GM23338 (cell line): ENCODE results near the gene CLDN2. TPM values are rescaled to one million over a fixed set of nuclear protein-coding genes. Genes with fewer than 3 reads are reported as not detected.

ENCODE experiments used
- ATAC-seq: fragments of 200-7000 bp; cut with Tn5 transposase; 3 replicates; pipeline ENCODE4 v1.9.1; 2020
- DNase-seq: peaks from one replicate; pipeline ENCODE4 v3.0.0-alpha.2; 2015; ENCODE audit warnings: low spot score
- H2AFZ ChIP-seq: fragments of 200-600 bp; sonication (generic); 2 replicates; pipeline ENCODE4 v1.8.0; 2016; ENCODE audit warnings: antibody characterized with exemption, mild to moderate bottlenecking, moderate library complexity
- H3F3A ChIP-seq: fragments of 200-600 bp; sonication (generic); replicated peaks from 2 replicates; pipeline ENCODE4 v1.8.0; 2017; ENCODE audit warnings: antibody characterized with exemption, mixed run types, low read depth
- H3K27ac ChIP-seq: fragments of 200-600 bp; sonication (generic); 2 replicates; pipeline ENCODE4 v1.6.1; 2016; ENCODE audit warnings: low read depth
- H3K27me3 ChIP-seq: fragments of 200-600 bp; sonication (generic); 2 replicates; pipeline ENCODE4 v1.8.0; 2016; ENCODE audit warnings: mild to moderate bottlenecking, mixed run types, moderate library complexity; ENCODE audit not compliant: insufficient read depth
- H3K36me3 ChIP-seq: fragments of 200-600 bp; sonication (generic); 2 replicates; pipeline ENCODE4 v1.8.0; 2016; ENCODE audit warnings: mild to moderate bottlenecking; ENCODE audit not compliant: insufficient read depth
- H3K4me1 ChIP-seq: fragments of 200-600 bp; sonication (generic); 2 replicates; pipeline ENCODE4 v1.8.0; 2016; ENCODE audit warnings: mild to moderate bottlenecking, moderate library complexity; ENCODE audit not compliant: insufficient read depth
- H3K4me2 ChIP-seq: fragments of 200-600 bp; sonication (generic); 2 replicates; pipeline ENCODE4 v1.7.1; 2017; ENCODE audit warnings: mixed run types
- H3K4me3 ChIP-seq: fragments of 200-600 bp; sonication (generic); 2 replicates; pipeline ENCODE4 v1.6.1; 2016; ENCODE audit warnings: mixed run types
- H3K79me2 ChIP-seq: fragments of 200-600 bp; sonication (generic); replicated peaks from 2 replicates; pipeline ENCODE4 v1.8.0; 2017; ENCODE audit warnings: mild to moderate bottlenecking; ENCODE audit not compliant: insufficient read depth
- H3K9me2 ChIP-seq: fragments of 200-600 bp; sonication (generic); 2 replicates; pipeline ENCODE4 v1.8.0; 2017; ENCODE audit not compliant: insufficient read depth
- H4K20me1 ChIP-seq: fragments of 200-600 bp; sonication (generic); replicated peaks from 2 replicates; pipeline ENCODE4 v1.8.0; 2017; ENCODE audit warnings: mild to moderate bottlenecking; ENCODE audit not compliant: insufficient read depth
- H3K27ac Mint-ChIP-seq: 2 replicates; pipeline ENCODE4 v1.8.0; 2020; ENCODE audit warnings: inconsistent platforms, mild to moderate bottlenecking, moderate library complexity, mixed read lengths
- H3K27me3 Mint-ChIP-seq: 3 replicates; pipeline ENCODE4 v1.8.0; 2022; ENCODE audit warnings: low read depth, mild to moderate bottlenecking, moderate library complexity, mixed read lengths, inconsistent platforms; ENCODE audit not compliant: insufficient read depth, poor library complexity
- H3K36me3 Mint-ChIP-seq: 3 replicates; pipeline ENCODE4 v1.8.0; 2021; ENCODE audit warnings: low read depth, mild to moderate bottlenecking, inconsistent platforms, moderate library complexity, mixed read lengths
- H3K4me1 Mint-ChIP-seq: 3 replicates; pipeline ENCODE4 v1.8.0; 2020; ENCODE audit warnings: mild to moderate bottlenecking, inconsistent platforms, mixed read lengths
- H3K4me3 Mint-ChIP-seq: 3 replicates; pipeline ENCODE4 v1.8.0; 2021; ENCODE audit warnings: moderate library complexity, mild to moderate bottlenecking, inconsistent platforms, mixed read lengths
- H3K9me3 Mint-ChIP-seq: 3 replicates; pipeline ENCODE4 v1.8.0; 2020; ENCODE audit warnings: moderate library complexity, mild to moderate bottlenecking, inconsistent platforms, mixed read lengths
- CREB1 ChIP-seq: fragments of 250-450 bp; sonication (Bioruptor Pico); IDR thresholded peaks from 2 replicates; pipeline ENCODE4 v1.5.0; 2020; ENCODE audit warnings: low read depth, mild to moderate bottlenecking, moderate library complexity
- EZH2 ChIP-seq: fragments of 200-600 bp; sonication (generic); IDR thresholded peaks from one replicate; pipeline ENCODE4 v1.8.0; 2017; ENCODE audit warnings: antibody characterized with exemption, mild to moderate bottlenecking, low read depth; ENCODE audit not compliant: unreplicated experiment
- EZH2phosphoT487 ChIP-seq: fragments of 200-600 bp; sonication (generic); IDR thresholded peaks from one replicate; pipeline ENCODE4 v1.8.1; 2018; ENCODE audit warnings: antibody characterized with exemption; ENCODE audit not compliant: unreplicated experiment
- JUNB ChIP-seq: IDR thresholded peaks from one replicate; pipeline ENCODE4 v1.6.1; 2016; ENCODE audit warnings: antibody characterized with exemption; ENCODE audit not compliant: unreplicated experiment
- NANOG ChIP-seq: IDR thresholded peaks from 2 replicates; pipeline ENCODE4 v1.6.1; 2016; ENCODE audit warnings: antibody characterized with exemption, borderline replicate concordance
- POLR2AphosphoS5 ChIP-seq: IDR thresholded peaks from 2 replicates; pipeline ENCODE4 v1.6.1; 2016; ENCODE audit warnings: antibody characterized with exemption, low read depth
- STAT1 ChIP-seq: IDR thresholded peaks from one replicate; pipeline ENCODE4 v1.6.1; 2016; ENCODE audit warnings: antibody characterized with exemption; ENCODE audit not compliant: unreplicated experiment
- ZNF114 ChIP-seq: fragments of 250-450 bp; sonication (Bioruptor Pico); IDR thresholded peaks from 2 replicates; pipeline ENCODE4 v1.5.0; 2020; ENCODE audit warnings: mild to moderate bottlenecking, moderate library complexity
- polyA plus RNA-seq: library from polyadenylated mRNA; unstranded; fragments of >200 nt; fragmentation: Nextera tagmentation; extraction: Ambion mirVana; gene quantifications from 2 replicates; pipeline ENCODE4 v1.2.1, GENCODE V29; 2016
- total RNA-seq: library from RNA; depleted of rRNA; stranded (reverse); fragments of >200 nt; shearing (Covaris generic); gene quantifications from 2 replicates; pipeline ENCODE4 v1.2.3, GENCODE V29; 2014
- TF ChIP-seq, protein P1 (sequence below): IDR thresholded peaks from 2 replicates; pipeline ENCODE4 v1.6.1; 2016; ENCODE audit warnings: antibody characterized with exemption
- TF ChIP-seq, protein P2 (sequence below): IDR thresholded peaks from one replicate; pipeline ENCODE4 v1.6.1; 2018; ENCODE audit warnings: antibody characterized with exemption; ENCODE audit not compliant: unreplicated experiment
- TF ChIP-seq, protein P3 (sequence below), 2 experiments: fragments of 200-600 bp in 1 of 2; sonication (generic) in 1 of 2; conservative IDR thresholded peaks; 2 replicates each; pipeline versions ENCODE4 v1.5.1 to v1.6.1; 2016 to 2017; ENCODE audit warnings: antibody characterized with exemption in 2 of 2, low read depth in 2 of 2, mild to moderate bottlenecking in 2 of 2, moderate library complexity in 1 of 2
- TF ChIP-seq, protein P4 (sequence below): fragments of 250-450 bp; sonication (Bioruptor Pico); IDR thresholded peaks from 2 replicates; pipeline ENCODE4 v1.5.0; 2020; ENCODE audit warnings: mild to moderate bottlenecking, moderate library complexity

CLDN2 gene
- total and polyA plus RNA-seq, 2 experiments from 2014 or later, result not detected

DNA sequence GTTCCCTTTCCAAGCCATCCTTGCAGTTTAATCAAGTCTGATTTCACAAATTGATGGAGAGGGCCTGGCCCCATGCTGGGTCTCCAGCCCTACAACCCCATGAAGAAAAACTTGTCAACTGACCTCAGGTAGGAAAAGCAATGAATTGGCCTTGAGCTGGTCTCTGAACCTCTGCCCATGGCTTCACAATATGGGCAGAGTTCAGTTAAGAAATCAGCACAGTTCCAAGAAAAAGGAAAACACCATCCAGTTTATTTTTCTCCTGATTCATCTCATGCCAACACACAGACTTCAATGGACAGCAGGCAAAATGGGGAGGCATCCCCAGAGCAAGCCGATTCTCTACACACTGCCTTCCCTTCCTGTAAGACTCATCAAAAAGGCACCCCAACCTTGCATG is 20.4 kb upstream of the CLDN2 start (continued):
- TF ChIP-seq, protein P1, sequence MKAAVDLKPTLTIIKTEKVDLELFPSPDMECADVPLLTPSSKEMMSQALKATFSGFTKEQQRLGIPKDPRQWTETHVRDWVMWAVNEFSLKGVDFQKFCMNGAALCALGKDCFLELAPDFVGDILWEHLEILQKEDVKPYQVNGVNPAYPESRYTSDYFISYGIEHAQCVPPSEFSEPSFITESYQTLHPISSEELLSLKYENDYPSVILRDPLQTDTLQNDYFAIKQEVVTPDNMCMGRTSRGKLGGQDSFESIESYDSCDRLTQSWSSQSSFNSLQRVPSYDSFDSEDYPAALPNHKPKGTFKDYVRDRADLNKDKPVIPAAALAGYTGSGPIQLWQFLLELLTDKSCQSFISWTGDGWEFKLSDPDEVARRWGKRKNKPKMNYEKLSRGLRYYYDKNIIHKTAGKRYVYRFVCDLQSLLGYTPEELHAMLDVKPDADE, result no peak
- no peak for TF ChIP-seq ZNF114

DNA sequence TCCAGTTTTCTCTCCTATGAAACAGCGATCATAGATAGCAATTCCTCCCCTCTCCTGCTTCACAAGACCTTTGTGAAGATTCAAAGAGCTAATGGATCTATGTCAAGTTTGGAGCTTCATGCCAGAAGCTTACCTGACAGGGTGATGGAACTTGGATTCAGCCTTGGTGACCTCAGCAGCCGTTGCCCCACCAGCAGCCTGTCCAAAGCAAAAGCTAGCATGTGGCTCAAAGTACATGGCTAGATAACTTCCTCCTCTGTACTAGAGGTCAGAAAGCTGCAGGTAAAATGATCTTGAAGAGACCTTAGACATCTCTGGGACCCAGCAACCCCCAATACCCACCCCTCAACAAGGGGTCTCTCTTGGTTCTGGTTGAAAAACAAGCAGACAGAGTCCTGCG is 18.9 kb upstream of the CLDN2 start:
- Mint-ChIP-seq H3K27ac (no peak overlapping the region), H3K4me1 (peaks cover 7% of the 10 kb centered on the region; the same call in 2 of the 3 replicates), H3K9me3 (no peaks in the 10 kb centered on the region), H3K27me3 (no peaks in the 10 kb centered on the region), H3K36me3 (no peaks in the 10 kb centered on the region), H3K4me3 (no peak overlapping the region)
- no peaks in the 10 kb centered on the region for H3K27me3 ChIP-seq
- DNase-seq (no peak), ATAC-seq (no peak)
- H2AFZ ChIP-seq, result no peak overlapping the region
- no peaks in the 10 kb centered on the region for H4K20me1 ChIP-seq
- no peaks in the 10 kb centered on the region for H3F3A ChIP-seq
- H3K9me2 ChIP-seq, result no peaks in the 10 kb centered on the region
- H3K27ac ChIP-seq, result no peak overlapping the region
- no peak overlapping the region for H3K4me3 ChIP-seq
- H3K36me3 ChIP-seq, result no peaks in the 10 kb centered on the region
- H3K4me2 ChIP-seq, result no peak overlapping the region
- H3K79me2 ChIP-seq, result no peaks in the 10 kb centered on the region
- H3K4me1 ChIP-seq, result no peaks in the 10 kb centered on the region
- TF ChIP-seq STAT1 (no peak), EZH2phosphoT487 (no peak), ZNF114 (no peak), NANOG (no peak), EZH2 (no peak), CREB1 (CRISPR knock-in tag) (no peak), POLR2AphosphoS5 (no peak), JUNB (no peak)
- TF ChIP-seq, protein P2, sequence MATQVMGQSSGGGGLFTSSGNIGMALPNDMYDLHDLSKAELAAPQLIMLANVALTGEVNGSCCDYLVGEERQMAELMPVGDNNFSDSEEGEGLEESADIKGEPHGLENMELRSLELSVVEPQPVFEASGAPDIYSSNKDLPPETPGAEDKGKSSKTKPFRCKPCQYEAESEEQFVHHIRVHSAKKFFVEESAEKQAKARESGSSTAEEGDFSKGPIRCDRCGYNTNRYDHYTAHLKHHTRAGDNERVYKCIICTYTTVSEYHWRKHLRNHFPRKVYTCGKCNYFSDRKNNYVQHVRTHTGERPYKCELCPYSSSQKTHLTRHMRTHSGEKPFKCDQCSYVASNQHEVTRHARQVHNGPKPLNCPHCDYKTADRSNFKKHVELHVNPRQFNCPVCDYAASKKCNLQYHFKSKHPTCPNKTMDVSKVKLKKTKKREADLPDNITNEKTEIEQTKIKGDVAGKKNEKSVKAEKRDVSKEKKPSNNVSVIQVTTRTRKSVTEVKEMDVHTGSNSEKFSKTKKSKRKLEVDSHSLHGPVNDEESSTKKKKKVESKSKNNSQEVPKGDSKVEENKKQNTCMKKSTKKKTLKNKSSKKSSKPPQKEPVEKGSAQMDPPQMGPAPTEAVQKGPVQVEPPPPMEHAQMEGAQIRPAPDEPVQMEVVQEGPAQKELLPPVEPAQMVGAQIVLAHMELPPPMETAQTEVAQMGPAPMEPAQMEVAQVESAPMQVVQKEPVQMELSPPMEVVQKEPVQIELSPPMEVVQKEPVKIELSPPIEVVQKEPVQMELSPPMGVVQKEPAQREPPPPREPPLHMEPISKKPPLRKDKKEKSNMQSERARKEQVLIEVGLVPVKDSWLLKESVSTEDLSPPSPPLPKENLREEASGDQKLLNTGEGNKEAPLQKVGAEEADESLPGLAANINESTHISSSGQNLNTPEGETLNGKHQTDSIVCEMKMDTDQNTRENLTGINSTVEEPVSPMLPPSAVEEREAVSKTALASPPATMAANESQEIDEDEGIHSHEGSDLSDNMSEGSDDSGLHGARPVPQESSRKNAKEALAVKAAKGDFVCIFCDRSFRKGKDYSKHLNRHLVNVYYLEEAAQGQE, result no peak
- TF ChIP-seq, protein P3, sequence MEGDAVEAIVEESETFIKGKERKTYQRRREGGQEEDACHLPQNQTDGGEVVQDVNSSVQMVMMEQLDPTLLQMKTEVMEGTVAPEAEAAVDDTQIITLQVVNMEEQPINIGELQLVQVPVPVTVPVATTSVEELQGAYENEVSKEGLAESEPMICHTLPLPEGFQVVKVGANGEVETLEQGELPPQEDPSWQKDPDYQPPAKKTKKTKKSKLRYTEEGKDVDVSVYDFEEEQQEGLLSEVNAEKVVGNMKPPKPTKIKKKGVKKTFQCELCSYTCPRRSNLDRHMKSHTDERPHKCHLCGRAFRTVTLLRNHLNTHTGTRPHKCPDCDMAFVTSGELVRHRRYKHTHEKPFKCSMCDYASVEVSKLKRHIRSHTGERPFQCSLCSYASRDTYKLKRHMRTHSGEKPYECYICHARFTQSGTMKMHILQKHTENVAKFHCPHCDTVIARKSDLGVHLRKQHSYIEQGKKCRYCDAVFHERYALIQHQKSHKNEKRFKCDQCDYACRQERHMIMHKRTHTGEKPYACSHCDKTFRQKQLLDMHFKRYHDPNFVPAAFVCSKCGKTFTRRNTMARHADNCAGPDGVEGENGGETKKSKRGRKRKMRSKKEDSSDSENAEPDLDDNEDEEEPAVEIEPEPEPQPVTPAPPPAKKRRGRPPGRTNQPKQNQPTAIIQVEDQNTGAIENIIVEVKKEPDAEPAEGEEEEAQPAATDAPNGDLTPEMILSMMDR (conservative IDR thresholded peaks at IDR 0.05; ENCODE audit: low read depth in 2 of 2), result no peak
- TF ChIP-seq, protein P1, result no peak
- TF ChIP-seq, protein P4, sequence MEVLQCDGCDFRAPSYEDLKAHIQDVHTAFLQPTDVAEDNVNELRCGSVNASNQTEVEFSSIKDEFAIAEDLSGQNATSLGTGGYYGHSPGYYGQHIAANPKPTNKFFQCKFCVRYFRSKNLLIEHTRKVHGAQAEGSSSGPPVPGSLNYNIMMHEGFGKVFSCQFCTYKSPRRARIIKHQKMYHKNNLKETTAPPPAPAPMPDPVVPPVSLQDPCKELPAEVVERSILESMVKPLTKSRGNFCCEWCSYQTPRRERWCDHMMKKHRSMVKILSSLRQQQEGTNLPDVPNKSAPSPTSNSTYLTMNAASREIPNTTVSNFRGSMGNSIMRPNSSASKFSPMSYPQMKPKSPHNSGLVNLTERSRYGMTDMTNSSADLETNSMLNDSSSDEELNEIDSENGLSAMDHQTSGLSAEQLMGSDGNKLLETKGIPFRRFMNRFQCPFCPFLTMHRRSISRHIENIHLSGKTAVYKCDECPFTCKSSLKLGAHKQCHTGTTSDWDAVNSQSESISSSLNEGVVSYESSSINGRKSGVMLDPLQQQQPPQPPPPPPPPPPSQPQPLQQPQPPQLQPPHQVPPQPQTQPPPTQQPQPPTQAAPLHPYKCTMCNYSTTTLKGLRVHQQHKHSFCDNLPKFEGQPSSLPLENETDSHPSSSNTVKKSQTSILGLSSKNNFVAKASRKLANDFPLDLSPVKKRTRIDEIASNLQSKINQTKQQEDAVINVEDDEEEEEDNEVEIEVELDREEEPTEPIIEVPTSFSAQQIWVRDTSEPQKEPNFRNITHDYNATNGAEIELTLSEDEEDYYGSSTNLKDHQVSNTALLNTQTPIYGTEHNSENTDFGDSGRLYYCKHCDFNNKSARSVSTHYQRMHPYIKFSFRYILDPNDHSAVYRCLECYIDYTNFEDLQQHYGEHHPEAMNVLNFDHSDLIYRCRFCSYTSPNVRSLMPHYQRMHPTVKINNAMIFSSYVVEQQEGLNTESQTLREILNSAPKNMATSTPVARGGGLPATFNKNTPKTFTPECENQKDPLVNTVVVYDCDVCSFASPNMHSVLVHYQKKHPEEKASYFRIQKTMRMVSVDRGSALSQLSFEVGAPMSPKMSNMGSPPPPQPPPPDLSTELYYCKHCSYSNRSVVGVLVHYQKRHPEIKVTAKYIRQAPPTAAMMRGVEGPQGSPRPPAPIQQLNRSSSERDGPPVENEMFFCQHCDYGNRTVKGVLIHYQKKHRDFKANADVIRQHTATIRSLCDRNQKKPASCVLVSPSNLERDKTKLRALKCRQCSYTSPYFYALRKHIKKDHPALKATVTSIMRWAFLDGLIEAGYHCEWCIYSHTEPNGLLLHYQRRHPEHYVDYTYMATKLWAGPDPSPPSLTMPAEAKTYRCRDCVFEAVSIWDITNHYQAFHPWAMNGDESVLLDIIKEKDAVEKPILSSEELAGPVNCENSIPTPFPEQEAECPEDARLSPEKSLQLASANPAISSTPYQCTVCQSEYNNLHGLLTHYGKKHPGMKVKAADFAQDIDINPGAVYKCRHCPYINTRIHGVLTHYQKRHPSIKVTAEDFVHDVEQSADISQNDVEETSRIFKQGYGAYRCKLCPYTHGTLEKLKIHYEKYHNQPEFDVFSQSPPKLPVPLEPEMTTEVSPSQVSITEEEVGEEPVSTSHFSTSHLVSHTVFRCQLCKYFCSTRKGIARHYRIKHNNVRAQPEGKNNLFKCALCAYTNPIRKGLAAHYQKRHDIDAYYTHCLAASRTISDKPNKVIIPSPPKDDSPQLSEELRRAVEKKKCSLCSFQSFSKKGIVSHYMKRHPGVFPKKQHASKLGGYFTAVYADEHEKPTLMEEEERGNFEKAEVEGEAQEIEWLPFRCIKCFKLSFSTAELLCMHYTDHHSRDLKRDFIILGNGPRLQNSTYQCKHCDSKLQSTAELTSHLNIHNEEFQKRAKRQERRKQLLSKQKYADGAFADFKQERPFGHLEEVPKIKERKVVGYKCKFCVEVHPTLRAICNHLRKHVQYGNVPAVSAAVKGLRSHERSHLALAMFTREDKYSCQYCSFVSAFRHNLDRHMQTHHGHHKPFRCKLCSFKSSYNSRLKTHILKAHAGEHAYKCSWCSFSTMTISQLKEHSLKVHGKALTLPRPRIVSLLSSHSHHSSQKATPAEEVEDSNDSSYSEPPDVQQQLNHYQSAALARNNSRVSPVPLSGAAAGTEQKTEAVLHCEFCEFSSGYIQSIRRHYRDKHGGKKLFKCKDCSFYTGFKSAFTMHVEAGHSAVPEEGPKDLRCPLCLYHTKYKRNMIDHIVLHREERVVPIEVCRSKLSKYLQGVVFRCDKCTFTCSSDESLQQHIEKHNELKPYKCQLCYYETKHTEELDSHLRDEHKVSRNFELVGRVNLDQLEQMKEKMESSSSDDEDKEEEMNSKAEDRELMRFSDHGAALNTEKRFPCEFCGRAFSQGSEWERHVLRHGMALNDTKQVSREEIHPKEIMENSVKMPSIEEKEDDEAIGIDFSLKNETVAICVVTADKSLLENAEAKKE (CRISPR knock-in tag), result no peak
